Head of caudate nucleus (tissue), 42 donors: Measurements from ENCODE around the gene RARS1.

Experiments used
- DNase-seq, 42 donors: peaks; one replicate each; pipeline versions ENCODE4 v3.0.0 to v3.0.0-alpha.2; 2020 to 2021; ENCODE audit warnings: mixed read lengths in 7 of 42
- intact Hi-C: fragments of 100-400 bp; cut with DNase I; formaldehyde crosslinking; loops from one replicate; pipeline ENCODE4 v1.15.0; 2022

RARS1 gene

GRCh38 chr5:168486136-168486879, at the start of gene RARS1:
Gene RARS1, plus strand, starts transcription at chr5:168486471. Its CDS starts 28 bp downstream, at chr5:168486499.
- intact Hi-C loops = loop anchor here (10.0 kb wide), 2 partner anchors 88 to 212 kb away; partner anchors contain the start of gene PANK3
- peak; percentile 85 to 99 (median 96) for DNase-seq

- intact Hi-C loops = no loop called here
- DNase-seq = peak in 5 of 42 donors; percentile 27 to 61 (median 34)
Observed at GRCh38 chr5:168438349-168438748, 47.9 kb upstream of the RARS1 start.

- no peak for DNase-seq
- intact Hi-C loops = no loop called here
Observed at GRCh38 chr5:168443533-168443932, 42.7 kb upstream of the RARS1 start.

- intact Hi-C loops = no loop called here
- no peak for DNase-seq
Observed at GRCh38 chr5:168443950-168444700, 42.1 kb upstream of the RARS1 start.

GRCh38 chr5:168446983-168447619, 39.2 kb upstream of the RARS1 start:
- no peak for DNase-seq
- intact Hi-C loops = no loop called here

- DNase-seq = peak in 1 of 42 donors; percentile 22
- intact Hi-C loops = no loop called here
Observed at GRCh38 chr5:168447808-168448207, 38.5 kb upstream of the RARS1 start.

- no peak for DNase-seq
- intact Hi-C loops = no loop called here
Observed at GRCh38 chr5:168449166-168449565, 37.1 kb upstream of the RARS1 start.

GRCh38 chr5:168451565-168451964, 34.7 kb upstream of the RARS1 start:
- DNase-seq = no peak

GRCh38 chr5:168455201-168455600, 31.1 kb upstream of the RARS1 start:
- DNase-seq = no peak
- intact Hi-C loops = no loop called here

More at GRCh38 chr5:168451565-168451964, 34.7 kb upstream of the RARS1 start:
- intact Hi-C loops = no loop called here

GRCh38 chr5:168457542-168457941, 28.7 kb upstream of the RARS1 start:
- no peak for DNase-seq
- intact Hi-C loops = no loop called here

- no peak for DNase-seq
- intact Hi-C loops = no loop called here
Observed at GRCh38 chr5:168460606-168461005, 25.7 kb upstream of the RARS1 start.

- DNase-seq = no peak
- intact Hi-C loops = no loop called here
Observed at GRCh38 chr5:168463081-168463480, 23.2 kb upstream of the RARS1 start.

- intact Hi-C loops = no loop called here
- DNase-seq = no peak
Observed at GRCh38 chr5:168464214-168464613, 22.1 kb upstream of the RARS1 start.

- DNase-seq = no peak
- intact Hi-C loops = no loop called here
Observed at GRCh38 chr5:168464641-168465040, 21.6 kb upstream of the RARS1 start.

GRCh38 chr5:168467755-168468330, 18.4 kb upstream of the RARS1 start:
- DNase-seq = no peak
- intact Hi-C loops = no loop called here

- no peak for DNase-seq
- intact Hi-C loops = no loop called here
Observed at GRCh38 chr5:168468836-168469235, 17.4 kb upstream of the RARS1 start.

- intact Hi-C loops = no loop called here
- no peak for DNase-seq
Observed at GRCh38 chr5:168469816-168470215, 16.5 kb upstream of the RARS1 start.

- intact Hi-C loops = no loop called here
- no peak for DNase-seq
Observed at GRCh38 chr5:168471785-168472184, 14.5 kb upstream of the RARS1 start.

GRCh38 chr5:168472329-168472728, 13.9 kb upstream of the RARS1 start:
- intact Hi-C loops = no loop called here
- no peak for DNase-seq

- intact Hi-C loops = no loop called here
- DNase-seq = no peak
Observed at GRCh38 chr5:168474319-168474718, 12.0 kb upstream of the RARS1 start.
